Vagina (tissue), 2 donors: ENCODE results near the gene MED12L.

ENCODE experiments used
- CTCF ChIP-seq, 3 experiments: fragments of 450-650 bp in 2 of 3; fragments of 200-600 bp in 1 of 3; sonication (generic) in 1 of 3; IDR thresholded peaks; one replicate each; pipeline ENCODE4 v1.5.1; 2017 to 2019; ENCODE audit warnings: antibody characterized with exemption in 3 of 3, mild to moderate bottlenecking in 2 of 3, moderate library complexity in 2 of 3
- POLR2A ChIP-seq, 2 donors: fragments of 450-650 bp; IDR thresholded peaks; one replicate each; pipeline ENCODE4 v1.6.1; 2017; ENCODE audit warnings: antibody characterized with exemption in 2 of 2, mild to moderate bottlenecking in 2 of 2, moderate library complexity in 2 of 2
- POLR2AphosphoS5 ChIP-seq, 2 donors: sonication (generic); formaldehyde crosslinking; IDR thresholded peaks; one replicate each; pipeline ENCODE4 v1.9.0; 2017; ENCODE audit warnings: antibody characterized with exemption in 2 of 2, mild to moderate bottlenecking in 2 of 2, low read depth in 1 of 2; ENCODE audit not compliant: insufficient read depth in 1 of 2

GRCh38 chr3:151216641-151217607 lies 131.5 kb downstream of the MED12L start:
- no peak for TF ChIP-seq POLR2A (IDR thresholded peaks at IDR 0.05)
- no peak for TF ChIP-seq CTCF (IDR thresholded peaks at IDR 0.05)
- TF ChIP-seq POLR2AphosphoS5 (IDR thresholded peaks at IDR 0.05; ENCODE audit: insufficient read depth in 1 of 2, low read depth in 1 of 2): no peak
